Measurements from ENCODE around the gene SLC1A5.

SLC1A5 gene

GRCh38 chr19:46766569-46767317, 21.7 kb downstream of the SLC1A5 start (continued):
- TF ChIP-seq PRDM4 (tag by site-specific recombination; IDR thresholded peaks at IDR 0.05) (0 out of 2 replicates have a peak, but pooled peaks have one; percentile 20), EGR2 (tag by site-specific recombination; IDR thresholded peaks at IDR 0.05; ENCODE audit: low read depth) (peak; percentile 35; the same call in 1 of the 2 replicates), BCL6B (tag by site-specific recombination; IDR thresholded peaks at IDR 0.05) (0 out of 2 replicates have a peak, but pooled peaks have one; percentile 17), PBX3 (CRISPR knock-in tag; IDR thresholded peaks at IDR 0.05) (no peak), ZNF510 (tag by site-specific recombination; IDR thresholded peaks at IDR 0.05; ENCODE audit: insufficient replicate concordance) (no peak), AEBP2 (tag by site-specific recombination; IDR thresholded peaks at IDR 0.05; ENCODE audit: borderline replicate concordance) (0 out of 2 replicates have a peak, but pooled peaks have one; percentile 10), ZNF16 (tag by site-specific recombination; IDR thresholded peaks at IDR 0.05; ENCODE audit: low read depth) (0 out of 2 replicates have a peak, but pooled peaks have one; percentile 31), ZBTB10 (tag by site-specific recombination; IDR thresholded peaks at IDR 0.05) (peak; percentile 78), ZNF843 (tag by site-specific recombination; IDR thresholded peaks at IDR 0.05) (peak; percentile 39; the same call in 1 of the 2 replicates), ZNF2 (tag by site-specific recombination; IDR thresholded peaks at IDR 0.05) (0 out of 2 replicates have a peak, but pooled peaks have one; percentile 52), YY2 (tag by site-specific recombination; IDR thresholded peaks at IDR 0.05) (peak; percentile 85), ZNF433 (tag by site-specific recombination; IDR thresholded peaks at IDR 0.05; ENCODE audit: low read depth) (no peak), ZNF555 (tag by site-specific recombination; conservative IDR thresholded peaks at IDR 0.05) (no peak), YY1 (tag by site-specific recombination; IDR thresholded peaks at IDR 0.05) (peak; percentile 37; the same call in 1 of the 2 replicates), SP7 (tag by site-specific recombination; IDR thresholded peaks at IDR 0.05) (peak; percentile 45), ZNF692 (tag by site-specific recombination; IDR thresholded peaks at IDR 0.05) (0 out of 2 replicates have a peak, but pooled peaks have one; percentile 17), CTCF (tag by site-specific recombination; IDR thresholded peaks at IDR 0.05) (peak; percentile 90), ZNF341 (tag by site-specific recombination; IDR thresholded peaks at IDR 0.05; ENCODE audit: low read depth) (peak; percentile 99)

Measured in HEK293 (cell line).